ENCODE measurements around the gene BRMS1. TPM values are rescaled to one million over a fixed set of nuclear protein-coding genes. Genes with fewer than 3 reads are reported as not detected.

Gene BRMS1
- total RNA-seq, 1 experiment from 2014 or later: 48.1 TPM

DNA sequence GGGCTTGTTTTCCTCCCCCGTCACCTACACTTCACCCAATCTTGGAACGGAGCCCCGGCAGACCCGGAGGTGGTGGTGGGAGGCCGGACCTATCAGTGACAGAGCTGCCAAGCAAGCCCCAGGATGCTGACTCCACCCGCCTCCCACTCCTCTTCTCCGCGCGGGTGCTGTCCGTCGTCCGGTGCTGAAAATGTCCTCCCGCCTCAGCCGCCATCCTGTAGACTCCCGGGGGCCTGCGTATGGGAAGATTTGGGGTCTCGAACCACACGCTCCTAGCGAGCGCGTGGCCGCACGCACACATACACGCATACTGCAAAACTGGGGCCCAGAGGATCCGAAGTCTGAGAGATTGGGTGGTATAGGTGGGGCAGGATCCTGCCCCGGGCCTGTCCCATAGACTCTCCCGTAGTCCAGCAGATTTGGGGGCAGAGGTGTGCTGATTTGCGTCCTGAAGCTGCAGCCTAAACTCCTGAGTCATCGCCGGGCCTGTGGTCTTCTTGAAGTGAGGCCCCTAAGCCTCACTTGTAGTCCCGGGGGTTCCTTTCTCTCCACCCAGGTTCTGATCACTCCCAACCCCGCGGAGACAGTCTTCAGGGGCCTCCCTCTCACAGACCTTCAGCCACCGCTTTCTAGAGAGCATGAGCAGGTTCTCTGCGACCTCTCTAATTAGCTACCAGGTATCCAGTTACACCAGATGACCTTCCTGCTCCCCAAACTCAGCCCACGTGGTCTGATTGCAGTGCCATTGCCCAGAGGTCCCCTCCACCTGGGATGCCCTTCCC, 55.2 kb downstream of the BRMS1 start:
- CTCF ChIA-PET: interaction anchor here (0.6 to 1.6 kb wide), 6 partner anchors 22 to 238 kb away, joined by 3 to 11 read pairs (median 4); partner anchors contain the start of genes PELI3 and SF3B2
- Mint-ChIP-seq H3K9me3 (ENCODE audit: low read depth, unreplicated experiment) (no peaks in the 10 kb centered on the region), H3K36me3 (ENCODE audit: insufficient read depth, unreplicated experiment) (peaks cover 42% of the 10 kb centered on the region), H3K27ac (ENCODE audit: unreplicated experiment) (peak overlapping the region; percentile 90), H3K27me3 (ENCODE audit: unreplicated experiment) (peaks cover 33% of the 10 kb centered on the region), H3K4me3 (ENCODE audit: low read depth, unreplicated experiment) (peak overlapping the region; percentile 80), H3K4me1 (ENCODE audit: low read depth, unreplicated experiment) (peaks cover 31% of the 10 kb centered on the region)
- TF ChIP-seq, protein P1, sequence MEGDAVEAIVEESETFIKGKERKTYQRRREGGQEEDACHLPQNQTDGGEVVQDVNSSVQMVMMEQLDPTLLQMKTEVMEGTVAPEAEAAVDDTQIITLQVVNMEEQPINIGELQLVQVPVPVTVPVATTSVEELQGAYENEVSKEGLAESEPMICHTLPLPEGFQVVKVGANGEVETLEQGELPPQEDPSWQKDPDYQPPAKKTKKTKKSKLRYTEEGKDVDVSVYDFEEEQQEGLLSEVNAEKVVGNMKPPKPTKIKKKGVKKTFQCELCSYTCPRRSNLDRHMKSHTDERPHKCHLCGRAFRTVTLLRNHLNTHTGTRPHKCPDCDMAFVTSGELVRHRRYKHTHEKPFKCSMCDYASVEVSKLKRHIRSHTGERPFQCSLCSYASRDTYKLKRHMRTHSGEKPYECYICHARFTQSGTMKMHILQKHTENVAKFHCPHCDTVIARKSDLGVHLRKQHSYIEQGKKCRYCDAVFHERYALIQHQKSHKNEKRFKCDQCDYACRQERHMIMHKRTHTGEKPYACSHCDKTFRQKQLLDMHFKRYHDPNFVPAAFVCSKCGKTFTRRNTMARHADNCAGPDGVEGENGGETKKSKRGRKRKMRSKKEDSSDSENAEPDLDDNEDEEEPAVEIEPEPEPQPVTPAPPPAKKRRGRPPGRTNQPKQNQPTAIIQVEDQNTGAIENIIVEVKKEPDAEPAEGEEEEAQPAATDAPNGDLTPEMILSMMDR (IDR thresholded peaks at IDR 0.05; ENCODE audit: unreplicated experiment): no peak
- peak; percentile 77 for DNase-seq
- intact Hi-C loops (cut with micrococcal nuclease; ENCODE audit: unreplicated experiment): no loop called here
- TSS peak; percentile 74 for BruUV-seq (replicated peaks)

DNA sequence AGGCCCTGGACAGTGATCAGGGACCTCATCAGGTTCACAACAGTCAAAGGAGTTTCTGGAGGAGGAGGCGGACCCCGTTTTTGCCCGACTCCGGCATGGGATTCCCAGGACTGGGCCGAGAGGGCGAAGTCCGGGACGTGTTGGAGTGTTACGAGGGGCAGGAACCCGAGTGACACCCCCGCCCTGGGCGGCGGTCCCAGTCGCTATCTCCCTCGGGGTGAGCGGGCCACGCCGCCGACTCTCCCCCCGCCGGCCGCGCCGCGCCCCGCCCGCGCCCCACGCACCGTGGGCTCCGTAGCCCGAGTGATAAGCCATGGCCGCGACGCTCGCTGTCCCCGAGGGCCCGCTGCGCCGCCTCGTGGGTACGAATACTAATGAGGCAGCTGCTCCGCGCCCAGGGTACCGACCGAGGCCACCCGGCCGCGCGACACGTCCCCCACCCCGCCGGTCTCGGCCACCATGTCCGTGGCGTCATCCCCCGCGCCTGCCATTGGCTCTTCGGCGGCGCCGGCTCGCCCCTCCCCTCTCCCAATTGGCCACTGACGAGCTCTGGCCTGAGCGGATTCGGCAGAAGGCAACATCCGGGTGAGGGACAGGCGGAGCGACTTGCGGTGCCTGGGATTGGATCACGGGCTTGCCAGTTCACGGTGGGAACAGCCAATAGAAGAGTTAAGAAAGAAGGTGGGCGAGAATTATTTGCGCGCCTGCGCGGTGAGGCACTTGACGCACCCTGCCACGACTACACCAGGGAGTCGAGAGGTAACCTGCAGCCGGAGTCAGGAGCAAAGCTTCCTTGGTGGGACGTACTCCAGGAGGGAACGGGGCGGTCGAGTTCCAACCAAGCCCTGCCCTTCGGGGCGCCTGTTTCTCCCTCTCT, 56.0 kb downstream of the BRMS1 start, which contains the start of gene YIF1A:
Gene YIF1A, minus strand, starts transcription at position 473 of the 877 bp plus-strand sequence. Its CDS starts 158 bp downstream, at position 315.
- Mint-ChIP-seq H3K27ac (ENCODE audit: unreplicated experiment) (peak within 1 kb of the TSS; percentile 90), H3K27me3 (ENCODE audit: unreplicated experiment) (peaks cover 31% of the 10 kb centered on the region), H3K9me3 (ENCODE audit: low read depth, unreplicated experiment) (no peaks in the 10 kb centered on the region), H3K4me3 (ENCODE audit: low read depth, unreplicated experiment) (peak within 1 kb of the TSS; percentile 80), H3K4me1 (ENCODE audit: low read depth, unreplicated experiment) (peaks cover 31% of the 10 kb centered on the region), H3K36me3 (ENCODE audit: insufficient read depth, unreplicated experiment) (peaks cover 42% of the 10 kb centered on the region)
- intact Hi-C loops (cut with micrococcal nuclease; ENCODE audit: unreplicated experiment): no loop called here
- no TSS peak for BruUV-seq (replicated peaks)
- DNase-seq: peak; percentile 98
- CTCF ChIA-PET: interaction anchor here (0.6 to 1.6 kb wide), 8 partner anchors 9 to 1884 kb away, joined by 3 to 11 read pairs (median 3); partner anchors contain the start of genes PELI3 and SF3B2
- TF ChIP-seq, protein P1 (IDR thresholded peaks at IDR 0.05; ENCODE audit: unreplicated experiment): no peak

DNA sequence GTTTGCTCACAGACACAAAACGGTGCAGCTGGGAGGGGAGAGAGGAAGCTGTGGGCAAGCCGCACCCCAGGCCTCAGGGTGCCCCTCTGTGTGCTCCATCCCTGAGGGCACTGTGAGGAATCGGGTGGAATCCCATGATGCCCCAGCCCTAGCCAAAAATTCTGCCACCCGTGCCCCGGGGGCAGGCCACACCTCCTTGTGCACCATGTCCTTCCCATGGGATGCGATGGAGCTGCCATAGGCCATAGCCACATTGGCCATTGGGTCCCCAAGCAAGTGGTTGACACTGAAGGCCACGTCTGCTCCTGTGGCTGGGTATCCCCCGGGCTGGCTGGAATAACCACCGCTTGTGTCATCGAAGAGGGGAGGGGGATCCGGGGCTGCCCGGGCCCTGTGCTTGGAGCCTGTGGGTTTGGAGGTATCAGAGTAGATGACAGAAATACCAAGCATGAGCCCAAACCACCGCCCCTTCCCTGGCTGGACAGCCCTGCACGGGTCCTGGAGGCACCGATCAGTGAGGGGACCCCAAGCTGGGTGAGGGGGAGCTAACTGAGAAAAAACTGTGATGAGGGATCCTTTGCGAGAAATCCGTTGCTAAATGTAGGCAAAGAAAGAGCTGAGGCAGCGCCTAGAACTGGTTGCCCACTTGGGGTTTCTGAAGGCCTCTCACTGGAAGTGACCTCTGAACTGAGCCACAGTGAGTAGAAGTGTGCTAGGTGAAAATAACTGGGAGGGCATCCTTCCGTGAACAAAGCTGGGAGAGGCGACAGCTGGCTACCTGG, 56.8 kb downstream of the BRMS1 start:
- CTCF ChIA-PET: interaction anchor here (0.7 to 1.6 kb wide), 4 partner anchors 10 to 236 kb away, joined by 3 to 11 read pairs (median 6); partner anchors contain the start of gene SF3B2
- BruUV-seq (replicated peaks): TSS peak; percentile 39
- peaks cover 46% of the 10 kb centered on the region for H3K36me3 Mint-ChIP-seq (ENCODE audit: insufficient read depth, unreplicated experiment)
- peak overlapping the region; percentile 80 for H3K4me3 Mint-ChIP-seq (ENCODE audit: low read depth, unreplicated experiment)
- H3K4me1 Mint-ChIP-seq (ENCODE audit: low read depth, unreplicated experiment): peaks cover 25% of the 10 kb centered on the region
- no peak for DNase-seq
- TF ChIP-seq, protein P1 (IDR thresholded peaks at IDR 0.05; ENCODE audit: unreplicated experiment): no peak
- intact Hi-C loops (cut with micrococcal nuclease; ENCODE audit: unreplicated experiment): no loop called here
- peaks cover 23% of the 10 kb centered on the region for H3K27me3 Mint-ChIP-seq (ENCODE audit: unreplicated experiment)
- peak overlapping the region; percentile 90 for H3K27ac Mint-ChIP-seq (ENCODE audit: unreplicated experiment)
- no peaks in the 10 kb centered on the region for H3K9me3 Mint-ChIP-seq (ENCODE audit: low read depth, unreplicated experiment)

Other genes with a start within 250 kb of the BRMS1 start
- gene KLC2, start 87.4 kb downstream of the BRMS1 start, total RNA-seq (2022): 41.7 and 46.7 TPM in 2 replicates
- gene RAB1B, start 76.5 kb downstream of the BRMS1 start, total RNA-seq (2022): 144 and 146 TPM in 2 replicates
- gene CNIH2, start 66.9 kb downstream of the BRMS1 start, total RNA-seq (2022): 2.9 and 3.5 TPM in 2 replicates
- gene YIF1A, start 56.0 kb downstream of the BRMS1 start, total RNA-seq (2022): 98.8 and 106 TPM in 2 replicates
- 1.4 and 3.0 TPM in 2 replicates for gene TMEM151A, start 53.2 kb downstream of the BRMS1 start, total RNA-seq (2022)
- not detected in 2 replicates for gene CD248, start 28.1 kb downstream of the BRMS1 start, total RNA-seq (2022)
- 17.6 and 23.7 TPM in 2 replicates for gene RIN1, start 8.7 kb downstream of the BRMS1 start, total RNA-seq (2022)
- gene B4GAT1, start 2.5 kb upstream of the BRMS1 start, total RNA-seq (2022): 11.8 and 12.2 TPM in 2 replicates
- gene SLC29A2, start 26.7 kb upstream of the BRMS1 start, total RNA-seq (2022): 37.7 and 40.4 TPM in 2 replicates
- not detected in 2 replicates for gene NPAS4, start 75.9 kb upstream of the BRMS1 start, total RNA-seq (2022)
- 76.1 and 79.6 TPM in 2 replicates for gene MRPL11, start 93.7 kb upstream of the BRMS1 start, total RNA-seq (2022)
- gene PELI3, start 121.8 kb upstream of the BRMS1 start, total RNA-seq (2022): 7.6 and 8.1 TPM in 2 replicates
- 57.4 and 58.0 TPM in 2 replicates for gene DPP3, start 135.3 kb upstream of the BRMS1 start, total RNA-seq (2022)
- 32.2 and 38.2 TPM in 2 replicates for gene BBS1, start 165.5 kb upstream of the BRMS1 start, total RNA-seq (2022)
- gene ZDHHC24, start 200.9 kb upstream of the BRMS1 start, total RNA-seq (2022): 15.1 and 17.3 TPM in 2 replicates
- not detected in 2 replicates for gene ACTN3, start 201.8 kb upstream of the BRMS1 start, total RNA-seq (2022)
- 1.7 TPM in 2 replicates for gene CTSF, start 223.5 kb upstream of the BRMS1 start, total RNA-seq (2022)
- gene CCDC87, start 248.0 kb upstream of the BRMS1 start, total RNA-seq (2022): 0.91 and 1.0 TPM in 2 replicates
- gene CCS, start 248.1 kb upstream of the BRMS1 start, total RNA-seq (2022): 33.2 and 34.2 TPM in 2 replicates

Measured in Calu3 (cell line).